ENCODE results near the gene CALCOCO1. TPM values are rescaled to one million over a fixed set of nuclear protein-coding genes. Genes with fewer than 3 reads are reported as not detected.

CALCOCO1 gene
- total and polyA plus RNA-seq, 10 of the 15 experiments (the other 5 are each of a cell fraction or from before 2014, with no cell fraction given): 2.8 to 55.9 (median 13.7) TPM

- no peak for DNase-seq (ENCODE audit: low read depth, low spot score)
- POLR2A ChIA-PET: interaction anchor here (0.7 to 3.3 kb wide), 5 partner anchors 8 to 298 kb away, joined by 3 to 23 read pairs (median 4); partner anchors contain the start of genes HOXC4 and TARBP2
- TF ChIP-seq RUNX3 (IDR thresholded peaks at IDR 0.05; ENCODE audit: low read length) (peak; percentile 13; the same call in 1 of the 2 replicates), ZSCAN29 (IDR thresholded peaks at IDR 0.05) (no peak), NBN (IDR thresholded peaks at IDR 0.05) (0 out of 2 replicates have a peak, but pooled peaks have one; percentile 26)
- Histone ChIP-seq H3K27me3 (replicated peaks in 1 of 2; ENCODE audit: control insufficient read depth in 2 of 2, insufficient read depth in 2 of 2, low read length in 1 of 2) (no peaks in the 10 kb centered on the region), H3K36me3 (ENCODE audit: control insufficient read depth in 2 of 2, insufficient read depth in 2 of 2, low read length in 1 of 2) (no peaks in the 10 kb centered on the region), H3K9ac (ENCODE audit: control insufficient read depth, insufficient read depth, low read length) (0 out of 2 replicates have a peak overlapping the region, but pooled peaks have one; percentile 25), H3K4me2 (ENCODE audit: control insufficient read depth, insufficient read depth) (peak overlapping the region; percentile 94), H3K27ac (ENCODE audit: control insufficient read depth, insufficient read depth) (peak overlapping the region; percentile 35), H3K4me1 (ENCODE audit: control insufficient read depth, insufficient read depth, low read length) (peaks cover 65% of the 10 kb centered on the region), H4K20me1 (ENCODE audit: control insufficient read depth, insufficient read depth) (no peaks in the 10 kb centered on the region), H2AFZ (ENCODE audit: control insufficient read depth, low read depth, low read length) (peak overlapping the region; percentile 41), H3K4me3 (peak overlapping the region; percentile 33; the same call in 1 of the 2 replicates), H3K9me3 (replicated peaks; ENCODE audit: control insufficient read depth, insufficient read depth, low read length) (no peaks in the 10 kb centered on the region), H3K79me2 (ENCODE audit: control insufficient read depth, insufficient read depth, low read length) (no peaks in the 10 kb centered on the region)
- WGBS (ENCODE audit: insufficient coverage, insufficient replicate concordance, low lambda C conversion rate, missing lambda C conversion rate): 22% methylated on average over 4 of the region's 4 CpGs
- RAD21 ChIA-PET (ENCODE audit: unreplicated experiment): interaction anchor here (1.0 to 1.9 kb wide), 4 partner anchors 10 to 79 kb away, joined by 3 to 9 read pairs (median 3); partner anchors contain the start of gene ATP5MC2
- FAIRE-seq: no peak
- BruUV-seq (replicated peaks): no TSS peak
- intact Hi-C loops (cut with micrococcal nuclease; ENCODE audit: unreplicated experiment): loop anchor here (10.0 kb wide), 1 partner anchor 450 kb away; no protein-coding TSS in a partner anchor
- SMC1A ChIA-PET (ENCODE audit: uncharacterized antibody, unreplicated experiment): interaction anchor here (3.9 to 4.1 kb wide), 2 partner anchors 9 to 55 kb away, joined by 20 to 156 read pairs; no protein-coding TSS in a partner anchor
- ATAC-seq: no peak
- in situ Hi-C loops (cut with MboI): no loop called here
- CTCF ChIA-PET: interaction anchor here (1.3 to 11.1 kb wide), 7 partner anchors 10 to 234 kb away, joined by 3 to 443 read pairs (median 7); partner anchors contain the start of gene ATP5MC2
Observed at GRCh38 chr12:53754633-53755264, 27.5 kb upstream of the CALCOCO1 start.

- intact Hi-C loops (cut with micrococcal nuclease; ENCODE audit: unreplicated experiment) (loop anchor here (10.0 kb wide), 1 partner anchor 451 kb away; no protein-coding TSS in a partner anchor), in situ Hi-C loops (cut with MboI) (no loop called here)
- Histone ChIP-seq H2AFZ (ENCODE audit: control insufficient read depth, low read depth, low read length) (peak overlapping the region; percentile 25), H3K9ac (ENCODE audit: control insufficient read depth, insufficient read depth, low read length) (no peak overlapping the region), H3K4me2 (ENCODE audit: control insufficient read depth, insufficient read depth) (peak overlapping the region; percentile 94), H4K20me1 (ENCODE audit: control insufficient read depth, insufficient read depth) (no peaks in the 10 kb centered on the region), H3K9me3 (replicated peaks; ENCODE audit: control insufficient read depth, insufficient read depth, low read length) (no peaks in the 10 kb centered on the region), H3K4me3 (0 out of 2 replicates have a peak overlapping the region, but pooled peaks have one; percentile 33), H3K27me3 (replicated peaks in 1 of 2; ENCODE audit: control insufficient read depth in 2 of 2, insufficient read depth in 2 of 2, low read length in 1 of 2) (no peaks in the 10 kb centered on the region), H3K4me1 (ENCODE audit: control insufficient read depth, insufficient read depth, low read length) (peaks cover 65% of the 10 kb centered on the region), H3K79me2 (ENCODE audit: control insufficient read depth, insufficient read depth, low read length) (no peaks in the 10 kb centered on the region), H3K36me3 (ENCODE audit: control insufficient read depth in 2 of 2, insufficient read depth in 2 of 2, low read length in 1 of 2) (no peaks in the 10 kb centered on the region), H3K27ac (ENCODE audit: control insufficient read depth, insufficient read depth) (peak overlapping the region; percentile 35)
- POLR2A ChIA-PET: interaction anchor here (0.5 to 1.4 kb wide), 7 partner anchors 14 to 391 kb away, joined by 3 to 5 read pairs (median 3); partner anchors contain the start of genes HOXC4 and TARBP2
- BruUV-seq (replicated peaks): no TSS peak
- CTCF ChIA-PET: interaction anchor here (0.6 to 11.1 kb wide), 9 partner anchors 9 to 234 kb away, joined by 3 to 443 read pairs (median 5); partner anchors contain the start of genes ATP5MC2, CALCOCO1 and HOXC10
- SMC1A ChIA-PET (ENCODE audit: uncharacterized antibody, unreplicated experiment): interaction anchor here (0.8 to 2.4 kb wide), 3 partner anchors 10 to 451 kb away, joined by 3 to 11 read pairs (median 3); no protein-coding TSS in a partner anchor
- ATAC-seq (peak; percentile 21), DNase-seq (ENCODE audit: low read depth, low spot score) (no peak), FAIRE-seq (no peak)
- TF ChIP-seq PML (IDR thresholded peaks at IDR 0.05; ENCODE audit: low read length) (no peak), IKZF1 (conservative IDR thresholded peaks at IDR 0.05) (0 out of 2 replicates have a peak, but pooled peaks have one; percentile 6), SMARCA5 (IDR thresholded peaks at IDR 0.05) (no peak)
- RAD21 ChIA-PET (ENCODE audit: unreplicated experiment): interaction anchor here (1.0 to 1.9 kb wide), 4 partner anchors 9 to 79 kb away, joined by 3 to 9 read pairs (median 4); partner anchors contain the start of gene ATP5MC2
- WGBS (ENCODE audit: insufficient coverage, insufficient replicate concordance, low lambda C conversion rate, missing lambda C conversion rate): 10% methylated on average over 7 of the region's 7 CpGs
Observed at GRCh38 chr12:53754188-53754585, 26.9 kb upstream of the CALCOCO1 start.

Measured in GM12878 (cell line).